PFSK-1 (cell line): ENCODE measurements around the gene TTLL6.

Experiments used
- FOXP2 ChIP-seq: optimal IDR thresholded peaks from 2 replicates; pipeline ENCODE3; 2011; ENCODE audit warnings: borderline replicate concordance, control low read depth, inconsistent platforms; ENCODE audit not compliant: insufficient read depth; ENCODE audit errors: extremely low read length, extremely low read depth
- POLR2AphosphoS5 ChIP-seq: IDR thresholded peaks from 2 replicates; pipeline ENCODE4 v1.6.1; 2012; ENCODE audit warnings: low read depth, mild to moderate bottlenecking, control low read depth, low read length, moderate library complexity
- REST ChIP-seq, 2 experiments: IDR thresholded peaks; 2 replicates each; pipeline versions ENCODE4 v1.6.1 to v1.8.0; 2011 to 2012; ENCODE audit warnings: low read depth in 2 of 2, low read length in 2 of 2, control low read depth in 1 of 2, inconsistent platforms in 1 of 2, mild to moderate bottlenecking in 1 of 2, moderate library complexity in 1 of 2; ENCODE audit not compliant: insufficient read depth in 1 of 2
- SIN3A ChIP-seq: IDR thresholded peaks from 2 replicates; pipeline ENCODE4 v1.6.1; 2012; ENCODE audit warnings: mild to moderate bottlenecking, low read length, moderate library complexity, borderline replicate concordance; ENCODE audit not compliant: insufficient read depth
- TAF1 ChIP-seq: IDR thresholded peaks from 2 replicates; pipeline ENCODE4 v1.6.1; 2012; ENCODE audit warnings: low read length, control low read depth, borderline replicate concordance; ENCODE audit not compliant: insufficient read depth

TTLL6 gene

GRCh38 chr17:48725004-48725287 is 92.1 kb downstream of the TTLL6 start:
- no peak for TF ChIP-seq SIN3A
- TF ChIP-seq TAF1, result no peak
- no peak for TF ChIP-seq REST (IDR thresholded peaks at IDR 0.05; ENCODE audit: insufficient read depth in 1 of 2, low read depth in 2 of 2, low read length in 2 of 2)
- no peak for TF ChIP-seq FOXP2
- no peak for TF ChIP-seq POLR2AphosphoS5

GRCh38 chr17:48724251-48725003 is 92.6 kb downstream of the TTLL6 start:
- TF ChIP-seq FOXP2 (no peak), TAF1 (no peak), SIN3A (no peak), REST (IDR thresholded peaks at IDR 0.05; ENCODE audit: insufficient read depth in 1 of 2, low read depth in 2 of 2, low read length in 2 of 2) (no peak), POLR2AphosphoS5 (no peak)

- TF ChIP-seq SIN3A, result no peak
- TF ChIP-seq FOXP2, result no peak
- TF ChIP-seq REST (IDR thresholded peaks at IDR 0.05; ENCODE audit: insufficient read depth in 1 of 2, low read depth in 2 of 2, low read length in 2 of 2), result no peak
- TF ChIP-seq TAF1, result no peak
- no peak for TF ChIP-seq POLR2AphosphoS5
Observed at GRCh38 chr17:48723423-48724250, 93.4 kb downstream of the TTLL6 start.

GRCh38 chr17:48722915-48723422 is 94.1 kb downstream of the TTLL6 start, which contains the start of gene PRAC2:
TSS of gene PRAC2 (plus strand) at chr17:48723185. CDS start at chr17:48724411, 1,226 bp downstream.
- TF ChIP-seq POLR2AphosphoS5, result no peak
- TF ChIP-seq FOXP2, result no peak
- no peak for TF ChIP-seq SIN3A
- no peak for TF ChIP-seq TAF1
- TF ChIP-seq REST (IDR thresholded peaks at IDR 0.05; ENCODE audit: insufficient read depth in 1 of 2, low read depth in 2 of 2, low read length in 2 of 2), result no peak
